HepG2 (cell line): ENCODE results near the gene FOCAD. TPM values are rescaled to one million over a fixed set of nuclear protein-coding genes. Genes with fewer than 3 reads are reported as not detected.

Experiments
- ATRX ChIP-seq: sonication (generic); formaldehyde crosslinking; IDR thresholded peaks from 2 replicates; pipeline ENCODE4 v1.4.0; 2020; ENCODE audit warnings: missing genetic modification reagents, borderline replicate concordance
- FOSL1 ChIP-seq: sonication (generic); formaldehyde crosslinking; IDR thresholded peaks from 2 replicates; pipeline ENCODE4 v1.9.0; 2021; ENCODE audit warnings: missing genetic modification reagents, borderline replicate concordance
- FOXA1 ChIP-seq, 2 experiments: fragments of 450-650 bp in 1 of 2; sonication (generic) in 1 of 2; formaldehyde crosslinking in 1 of 2; IDR thresholded peaks; 2 replicates each; pipeline versions ENCODE4 v1.4.0 to v1.6.1; 2016 to 2020; ENCODE audit warnings: missing genetic modification reagents in 1 of 2
- KLF9 ChIP-seq: IDR thresholded peaks from 2 replicates; pipeline ENCODE4 v1.6.1; 2016; ENCODE audit warnings: low read depth
- KMT2B ChIP-seq: IDR thresholded peaks from 2 replicates; pipeline ENCODE4 v1.6.1; 2016; ENCODE audit warnings: missing genetic modification reagents, missing compliant biosample characterization
- MBNL3 ChIP-seq: fragments of 250-450 bp; sonication (Bioruptor Pico); conservative IDR thresholded peaks from 2 replicates; pipeline ENCODE4 v1.8.0; 2022; ENCODE audit warnings: mild to moderate bottlenecking, inconsistent platforms
- MLX ChIP-seq: IDR thresholded peaks from 2 replicates; pipeline ENCODE4 v1.6.1; 2016
- NFE2L2 ChIP-seq: fragments of 150-350 bp; IDR thresholded peaks from 2 replicates; pipeline ENCODE4 v1.6.1; 2014; ENCODE audit warnings: low read length
- RBAK ChIP-seq: sonication (generic); formaldehyde crosslinking; IDR thresholded peaks from 2 replicates; pipeline ENCODE4 v1.5.1; 2020; ENCODE audit warnings: mild to moderate bottlenecking, missing genetic modification reagents
- SMYD3 ChIP-seq: sonication (generic); formaldehyde crosslinking; IDR thresholded peaks from 2 replicates; pipeline ENCODE4 v1.8.1; 2023; ENCODE audit warnings: mild to moderate bottlenecking, missing genetic modification reagents
- SNAI1 ChIP-seq: sonication (generic); formaldehyde crosslinking; IDR thresholded peaks from 2 replicates; pipeline ENCODE4 v1.5.0; 2020; ENCODE audit warnings: mild to moderate bottlenecking, missing genetic modification reagents, borderline replicate concordance
- WIZ ChIP-seq: sonication (generic); formaldehyde crosslinking; IDR thresholded peaks from 2 replicates; pipeline ENCODE4 v1.5.1; 2020; ENCODE audit warnings: mild to moderate bottlenecking, missing genetic modification reagents
- ZBTB8A ChIP-seq: sonication (generic); formaldehyde crosslinking; IDR thresholded peaks from 2 replicates; pipeline ENCODE4 v1.4.0; 2020; ENCODE audit warnings: mild to moderate bottlenecking, low read depth, missing genetic modification reagents, borderline replicate concordance
- ZKSCAN1 ChIP-seq: fragments of 150-350 bp; IDR thresholded peaks from 2 replicates; pipeline ENCODE4 v1.6.1; 2014; ENCODE audit warnings: low read length
- ZKSCAN5 ChIP-seq: sonication (generic); formaldehyde crosslinking; IDR thresholded peaks from 2 replicates; pipeline ENCODE4 v1.5.1; 2020; ENCODE audit warnings: mild to moderate bottlenecking, missing genetic modification reagents
- ZNF296 ChIP-seq: sonication (generic); formaldehyde crosslinking; conservative IDR thresholded peaks from 2 replicates; pipeline ENCODE4 v1.5.0; 2020; ENCODE audit warnings: mild to moderate bottlenecking, missing genetic modification reagents
- ZNF414 ChIP-seq: sonication (generic); formaldehyde crosslinking; IDR thresholded peaks from 2 replicates; pipeline ENCODE4 v1.5.0; 2020; ENCODE audit warnings: missing genetic modification reagents
- ZNF451 ChIP-seq: sonication (generic); formaldehyde crosslinking; IDR thresholded peaks from 2 replicates; pipeline ENCODE4 v1.5.0; 2020; ENCODE audit warnings: mild to moderate bottlenecking, missing genetic modification reagents
- polyA plus RNA-seq, 8 experiments: library from polyadenylated mRNA; depleted of rRNA in 3 of 8; stranded (reverse) in 7 of 8; unstranded in 1 of 8; fragments of >200 nt; fragmentation: Illumina TruSeq in 4 of 8; extraction: Trizol in 4 of 8; gene quantifications; 2 replicates each; pipeline versions ENCODE4 v1.2.1 to v1.2.3, GENCODE V29; 2011 to 2016; ENCODE audit warnings: low read depth in 4 of 8, missing spikeins in 1 of 8, mixed read lengths in 1 of 8; ENCODE audit not compliant: insufficient read depth in 1 of 8
- total RNA-seq, 5 experiments: library from RNA; depleted of rRNA; stranded (reverse); fragments of >200 nt; fragmentation: Illumina TruSeq; extraction: Trizol; gene quantifications; 2 replicates each; pipeline ENCODE4 v1.2.3, GENCODE V29; 2016; ENCODE audit warnings: low read depth in 1 of 5
- TF ChIP-seq, protein P1 (sequence below): IDR thresholded peaks from 2 replicates; pipeline ENCODE4 v1.6.1; 2016; ENCODE audit warnings: missing compliant biosample characterization, missing genetic modification reagents, borderline replicate concordance
- TF ChIP-seq, protein P2 (sequence below): sonication (generic); formaldehyde crosslinking; IDR thresholded peaks from 2 replicates; pipeline ENCODE4 v1.4.0; 2020; ENCODE audit warnings: missing genetic modification reagents
- TF ChIP-seq, protein P3 (sequence below): sonication (generic); formaldehyde crosslinking; IDR thresholded peaks from 2 replicates; pipeline ENCODE4 v1.5.0; 2020; ENCODE audit warnings: missing genetic modification reagents
- TF ChIP-seq, protein P4 (sequence below): IDR thresholded peaks from 2 replicates; pipeline ENCODE4 v1.4.0; 2020; ENCODE audit warnings: mild to moderate bottlenecking, missing genetic modification reagents

FOCAD gene
- total and polyA plus RNA-seq, 2 of the 13 experiments (the other 11 are each of a cell fraction or from before 2014, with no cell fraction given) = 18.0 to 31.1 TPM

GRCh38 chr9:20692554-20692953, 8.5 kb downstream of the FOCAD start (continued):
- TF ChIP-seq ZNF414 (CRISPR knock-in tag) = no peak
- TF ChIP-seq, protein P1, sequence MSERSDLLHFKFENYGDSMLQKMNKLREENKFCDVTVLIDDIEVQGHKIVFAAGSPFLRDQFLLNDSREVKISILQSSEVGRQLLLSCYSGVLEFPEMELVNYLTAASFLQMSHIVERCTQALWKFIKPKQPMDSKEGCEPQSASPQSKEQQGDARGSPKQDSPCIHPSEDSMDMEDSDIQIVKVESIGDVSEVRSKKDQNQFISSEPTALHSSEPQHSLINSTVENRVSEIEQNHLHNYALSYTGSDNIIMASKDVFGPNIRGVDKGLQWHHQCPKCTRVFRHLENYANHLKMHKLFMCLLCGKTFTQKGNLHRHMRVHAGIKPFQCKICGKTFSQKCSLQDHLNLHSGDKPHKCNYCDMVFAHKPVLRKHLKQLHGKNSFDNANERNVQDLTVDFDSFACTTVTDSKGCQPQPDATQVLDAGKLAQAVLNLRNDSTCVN (CRISPR knock-in tag) = no peak
- no peak for TF ChIP-seq ATRX
- peak; percentile 68; the same call in 1 of the 2 replicates for TF ChIP-seq KMT2B (CRISPR knock-in tag)
- TF ChIP-seq MBNL3 (CRISPR knock-in tag) = no peak
- TF ChIP-seq ZKSCAN5 = no peak
- TF ChIP-seq WIZ (CRISPR knock-in tag) = no peak
- no peak for TF ChIP-seq SNAI1
- no peak for TF ChIP-seq ZBTB8A
- no peak; the same call in 1 of the 2 replicates for TF ChIP-seq MLX (CRISPR knock-in tag)
- no peak for TF ChIP-seq FOSL1 (CRISPR knock-in tag)
- TF ChIP-seq KLF9 = no peak
- TF ChIP-seq FOXA1 (IDR thresholded peaks at IDR 0.05) = no peak
- TF ChIP-seq FOXA1 (CRISPR knock-in tag; IDR thresholded peaks at IDR 0.05) = peak; percentile 89
- TF ChIP-seq, protein P2, sequence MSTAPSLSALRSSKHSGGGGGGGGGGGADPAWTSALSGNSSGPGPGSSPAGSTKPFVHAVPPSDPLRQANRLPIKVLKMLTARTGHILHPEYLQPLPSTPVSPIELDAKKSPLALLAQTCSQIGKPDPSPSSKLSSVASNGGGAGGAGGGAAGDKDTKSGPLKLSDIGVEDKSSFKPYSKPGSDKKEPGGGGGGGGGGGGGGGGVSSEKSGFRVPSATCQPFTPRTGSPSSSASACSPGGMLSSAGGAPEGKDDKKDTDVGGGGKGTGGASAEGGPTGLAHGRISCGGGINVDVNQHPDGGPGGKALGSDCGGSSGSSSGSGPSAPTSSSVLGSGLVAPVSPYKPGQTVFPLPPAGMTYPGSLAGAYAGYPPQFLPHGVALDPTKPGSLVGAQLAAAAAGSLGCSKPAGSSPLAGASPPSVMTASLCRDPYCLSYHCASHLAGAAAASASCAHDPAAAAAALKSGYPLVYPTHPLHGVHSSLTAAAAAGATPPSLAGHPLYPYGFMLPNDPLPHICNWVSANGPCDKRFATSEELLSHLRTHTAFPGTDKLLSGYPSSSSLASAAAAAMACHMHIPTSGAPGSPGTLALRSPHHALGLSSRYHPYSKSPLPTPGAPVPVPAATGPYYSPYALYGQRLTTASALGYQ (CRISPR knock-in tag) = 0 out of 2 replicates have a peak, but pooled peaks have one; percentile 39
- no peak for TF ChIP-seq ZNF451 (CRISPR knock-in tag)
- TF ChIP-seq NFE2L2 = no peak
- TF ChIP-seq ZKSCAN1 = no peak
- TF ChIP-seq, protein P3, sequence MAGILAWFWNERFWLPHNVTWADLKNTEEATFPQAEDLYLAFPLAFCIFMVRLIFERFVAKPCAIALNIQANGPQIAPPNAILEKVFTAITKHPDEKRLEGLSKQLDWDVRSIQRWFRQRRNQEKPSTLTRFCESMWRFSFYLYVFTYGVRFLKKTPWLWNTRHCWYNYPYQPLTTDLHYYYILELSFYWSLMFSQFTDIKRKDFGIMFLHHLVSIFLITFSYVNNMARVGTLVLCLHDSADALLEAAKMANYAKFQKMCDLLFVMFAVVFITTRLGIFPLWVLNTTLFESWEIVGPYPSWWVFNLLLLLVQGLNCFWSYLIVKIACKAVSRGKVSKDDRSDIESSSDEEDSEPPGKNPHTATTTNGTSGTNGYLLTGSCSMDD (CRISPR knock-in tag) = no peak
- TF ChIP-seq SMYD3 (CRISPR knock-in tag) = no peak
- TF ChIP-seq, protein P4, sequence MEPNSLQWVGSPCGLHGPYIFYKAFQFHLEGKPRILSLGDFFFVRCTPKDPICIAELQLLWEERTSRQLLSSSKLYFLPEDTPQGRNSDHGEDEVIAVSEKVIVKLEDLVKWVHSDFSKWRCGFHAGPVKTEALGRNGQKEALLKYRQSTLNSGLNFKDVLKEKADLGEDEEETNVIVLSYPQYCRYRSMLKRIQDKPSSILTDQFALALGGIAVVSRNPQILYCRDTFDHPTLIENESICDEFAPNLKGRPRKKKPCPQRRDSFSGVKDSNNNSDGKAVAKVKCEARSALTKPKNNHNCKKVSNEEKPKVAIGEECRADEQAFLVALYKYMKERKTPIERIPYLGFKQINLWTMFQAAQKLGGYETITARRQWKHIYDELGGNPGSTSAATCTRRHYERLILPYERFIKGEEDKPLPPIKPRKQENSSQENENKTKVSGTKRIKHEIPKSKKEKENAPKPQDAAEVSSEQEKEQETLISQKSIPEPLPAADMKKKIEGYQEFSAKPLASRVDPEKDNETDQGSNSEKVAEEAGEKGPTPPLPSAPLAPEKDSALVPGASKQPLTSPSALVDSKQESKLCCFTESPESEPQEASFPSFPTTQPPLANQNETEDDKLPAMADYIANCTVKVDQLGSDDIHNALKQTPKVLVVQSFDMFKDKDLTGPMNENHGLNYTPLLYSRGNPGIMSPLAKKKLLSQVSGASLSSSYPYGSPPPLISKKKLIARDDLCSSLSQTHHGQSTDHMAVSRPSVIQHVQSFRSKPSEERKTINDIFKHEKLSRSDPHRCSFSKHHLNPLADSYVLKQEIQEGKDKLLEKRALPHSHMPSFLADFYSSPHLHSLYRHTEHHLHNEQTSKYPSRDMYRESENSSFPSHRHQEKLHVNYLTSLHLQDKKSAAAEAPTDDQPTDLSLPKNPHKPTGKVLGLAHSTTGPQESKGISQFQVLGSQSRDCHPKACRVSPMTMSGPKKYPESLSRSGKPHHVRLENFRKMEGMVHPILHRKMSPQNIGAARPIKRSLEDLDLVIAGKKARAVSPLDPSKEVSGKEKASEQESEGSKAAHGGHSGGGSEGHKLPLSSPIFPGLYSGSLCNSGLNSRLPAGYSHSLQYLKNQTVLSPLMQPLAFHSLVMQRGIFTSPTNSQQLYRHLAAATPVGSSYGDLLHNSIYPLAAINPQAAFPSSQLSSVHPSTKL (CRISPR knock-in tag) = peak; percentile 88
- no peak for TF ChIP-seq RBAK
- TF ChIP-seq ZNF296 (CRISPR knock-in tag) = no peak
